DMS79 treated with DMSO at 0.1 percent for 48 hours (cell line): ENCODE data around the gene LRRC52.
A peak's percentile ranks its signal among the peaks of the same experiment; 100 is the strongest.

Source experiments
- DNase-seq: peaks from one replicate; lab custom pipeline; 2025; lab: John Stamatoyannopoulos, UW

The LRRC52 gene

GRCh38 chr1:165543532-165544438 lies at the start of gene LRRC52:
LRRC52 (plus strand) TSS chr1:165544000; CDS start chr1:165544297, 297 bp downstream.
- DNase-seq: peak; percentile 88

GRCh38 chr1:165494949-165495857 lies 48.6 kb upstream of the LRRC52 start:
- no peak for DNase-seq

- DNase-seq: no peak
These were observed 48.0 kb upstream of the LRRC52 start for GRCh38 chr1:165495858-165496205.

GRCh38 chr1:165496501-165496900 lies 47.3 kb upstream of the LRRC52 start:
- peak; percentile 1 for DNase-seq

- DNase-seq: no peak
These were observed 46.5 kb upstream of the LRRC52 start for GRCh38 chr1:165497069-165498013.

- no peak for DNase-seq
These were observed 42.4 kb upstream of the LRRC52 start for GRCh38 chr1:165501330-165501969.

GRCh38 chr1:165501970-165502348 lies 41.8 kb upstream of the LRRC52 start:
- DNase-seq: no peak

- DNase-seq: no peak
These were observed 36.2 kb upstream of the LRRC52 start for GRCh38 chr1:165507570-165507969.

- DNase-seq: no peak
These were observed 35.5 kb upstream of the LRRC52 start for GRCh38 chr1:165508291-165508690.

- DNase-seq: no peak
These were observed 31.0 kb upstream of the LRRC52 start for GRCh38 chr1:165512816-165513215.

- DNase-seq: no peak
These were observed 27.3 kb upstream of the LRRC52 start for GRCh38 chr1:165516469-165516868.

GRCh38 chr1:165520646-165521045 lies 23.2 kb upstream of the LRRC52 start:
- DNase-seq: no peak

GRCh38 chr1:165524639-165525285 lies 19.0 kb upstream of the LRRC52 start:
- DNase-seq: no peak

- no peak for DNase-seq
These were observed 18.1 kb upstream of the LRRC52 start for GRCh38 chr1:165525708-165526107.

GRCh38 chr1:165527251-165528007 lies 16.4 kb upstream of the LRRC52 start:
- no peak for DNase-seq

- peak; percentile 27 for DNase-seq
These were observed 12.8 kb upstream of the LRRC52 start for GRCh38 chr1:165531021-165531420.

GRCh38 chr1:165532053-165532452 lies 11.7 kb upstream of the LRRC52 start:
- no peak for DNase-seq

GRCh38 chr1:165533254-165533653 lies 10.5 kb upstream of the LRRC52 start:
- DNase-seq: no peak

GRCh38 chr1:165536016-165536415 lies 7.8 kb upstream of the LRRC52 start:
- no peak for DNase-seq
